Karpas-422 (cell line): ENCODE results near the gene RGS6. TPM values are rescaled to one million over a fixed set of nuclear protein-coding genes. Genes with fewer than 3 reads are reported as not detected.

ENCODE experiments used
- DNase-seq: peaks from one replicate; pipeline ENCODE4 v3.0.0-alpha.2; 2015
- H2AFZ ChIP-seq: fragments of 200-600 bp; sonication (generic); 2 replicates; pipeline ENCODE4 v1.6.1; 2014; ENCODE audit warnings: antibody characterized with exemption, low read length, mixed read lengths
- H3K27ac ChIP-seq: fragments of 200-600 bp; sonication (generic); 2 replicates; pipeline ENCODE4 v1.5.1; 2014; ENCODE audit warnings: mild to moderate bottlenecking, low read length, moderate library complexity
- H3K27me3 ChIP-seq: fragments of 200-600 bp; sonication (generic); 2 replicates; pipeline ENCODE4 v1.6.1; 2014; ENCODE audit warnings: low read length, mixed read lengths
- H3K36me3 ChIP-seq: fragments of 200-600 bp; sonication (generic); 2 replicates; pipeline ENCODE4 v1.6.1; 2014; ENCODE audit warnings: low read length, mixed read lengths; ENCODE audit not compliant: insufficient read depth
- H3K4me1 ChIP-seq: fragments of 200-600 bp; sonication (generic); 2 replicates; pipeline ENCODE4 v1.6.1; 2014; ENCODE audit warnings: mild to moderate bottlenecking, low read length, mixed read lengths
- H3K4me2 ChIP-seq: fragments of 200-600 bp; sonication (generic); 2 replicates; pipeline ENCODE4 v1.6.1; 2014; ENCODE audit warnings: low read length, low read depth, mild to moderate bottlenecking; ENCODE audit not compliant: poor library complexity, severe bottlenecking
- H3K4me3 ChIP-seq: fragments of 200-600 bp; sonication (generic); 2 replicates; pipeline ENCODE4 v1.5.1; 2014; ENCODE audit warnings: mild to moderate bottlenecking, antibody characterized with exemption, low read length, mixed read lengths
- H3K79me2 ChIP-seq: fragments of 200-600 bp; sonication (generic); 2 replicates; pipeline ENCODE4 v1.6.1; 2014; ENCODE audit warnings: mild to moderate bottlenecking, low read length, mixed read lengths
- H3K9ac ChIP-seq: fragments of 200-600 bp; sonication (generic); 2 replicates; pipeline ENCODE4 v1.6.0; 2014; ENCODE audit warnings: low read length
- H3K9me2 ChIP-seq: fragments of 200-600 bp; sonication (generic), shearing (Covaris generic); replicated peaks from 2 replicates; pipeline ENCODE4 v1.6.0; 2014; ENCODE audit warnings: mild to moderate bottlenecking, low read length, moderate library complexity; ENCODE audit not compliant: insufficient read depth
- H3K9me3 ChIP-seq: fragments of 300-700, 200-600 bp; sonication (generic); 2 replicates; pipeline ENCODE4 v1.6.1; 2014; ENCODE audit warnings: low read length, mixed read lengths
- H4K20me1 ChIP-seq: fragments of 200-600 bp; sonication (generic); 2 replicates; pipeline ENCODE4 v1.6.1; 2014; ENCODE audit warnings: mild to moderate bottlenecking, antibody characterized with exemption, low read length, low read depth; ENCODE audit not compliant: insufficient read depth
- total RNA-seq: library from RNA; depleted of rRNA; stranded (reverse); fragments of >200 nt; shearing (Covaris generic); gene quantifications from 2 replicates; pipeline ENCODE4 v1.2.3, GENCODE V29; 2014; ENCODE audit warnings: low replicate concordance

Gene RGS6
- total RNA-seq, 1 experiment from 2014 or later = 0.07 TPM

DNA sequence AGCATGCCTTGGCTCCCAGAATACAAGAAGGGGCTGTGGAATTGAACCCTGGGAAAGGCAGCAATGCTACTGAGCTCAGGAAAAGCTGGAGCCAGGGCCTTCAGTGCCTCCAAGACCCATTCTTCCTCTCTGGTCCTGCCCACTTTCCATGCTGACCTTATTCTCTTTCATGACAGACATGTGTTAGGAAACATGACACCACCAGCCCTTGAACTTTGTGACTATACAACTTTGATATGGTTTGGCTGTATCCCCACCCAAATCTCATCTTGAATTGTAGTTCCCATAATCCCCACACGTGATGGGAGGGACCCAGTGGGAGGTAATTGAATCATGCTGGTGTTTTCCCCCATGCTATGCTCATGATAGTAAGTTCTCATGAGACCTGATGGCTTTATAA lies 553.5 kb downstream of the RGS6 start:
- Histone ChIP-seq H3K27me3 (no peaks in the 10 kb centered on the region; the same call in 1 of the 2 replicates), H3K9me2 (no peaks in the 10 kb centered on the region), H4K20me1 (no peaks in the 10 kb centered on the region), H3K27ac (no peak overlapping the region), H3K36me3 (no peaks in the 10 kb centered on the region), H3K4me1 (no peaks in the 10 kb centered on the region), H3K4me3 (no peak overlapping the region), H3K9me3 (no peaks in the 10 kb centered on the region), H3K9ac (no peak overlapping the region), H3K4me2 (no peak overlapping the region), H2AFZ (no peak overlapping the region), H3K79me2 (no peaks in the 10 kb centered on the region)
- DNase-seq = no peak

- H3K4me3 ChIP-seq = no peak overlapping the region
- no peak for DNase-seq
- no peaks in the 10 kb centered on the region for H4K20me1 ChIP-seq
- no peaks in the 10 kb centered on the region for H3K79me2 ChIP-seq
- H3K4me1 ChIP-seq = no peaks in the 10 kb centered on the region
- H2AFZ ChIP-seq = no peak overlapping the region
- H3K9me3 ChIP-seq = no peaks in the 10 kb centered on the region
- H3K27ac ChIP-seq = no peak overlapping the region
- no peak overlapping the region for H3K9ac ChIP-seq
- H3K36me3 ChIP-seq = no peaks in the 10 kb centered on the region
- no peak overlapping the region for H3K4me2 ChIP-seq
- no peaks in the 10 kb centered on the region; the same call in 1 of the 2 replicates for H3K27me3 ChIP-seq
- no peaks in the 10 kb centered on the region for H3K9me2 ChIP-seq
These were observed 556.3 kb downstream of the RGS6 start for GRCh38 chr14:72488514-72488913.

DNA sequence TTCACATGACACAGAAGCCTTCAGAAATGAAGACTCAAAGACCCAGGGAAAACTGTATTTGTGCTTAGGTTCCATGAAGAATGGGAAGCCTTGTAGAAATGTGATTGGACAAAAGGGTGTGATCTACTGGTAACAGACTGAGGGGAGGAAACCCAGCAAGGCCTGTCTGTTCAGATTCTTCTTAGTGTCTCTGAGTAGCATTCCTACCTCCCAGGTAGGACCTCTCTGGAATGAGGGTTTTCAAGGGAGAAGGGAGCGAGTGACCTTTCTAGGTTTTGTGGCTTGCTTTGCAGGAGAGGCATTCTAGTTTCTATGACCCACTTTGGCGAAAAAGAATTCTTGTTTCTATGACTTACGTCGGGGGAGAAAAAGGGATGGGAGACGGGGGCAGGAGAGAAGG lies 560.0 kb downstream of the RGS6 start:
- Histone ChIP-seq H2AFZ (no peak overlapping the region), H3K9me3 (no peaks in the 10 kb centered on the region), H3K9me2 (no peaks in the 10 kb centered on the region), H3K36me3 (no peaks in the 10 kb centered on the region), H3K9ac (no peak overlapping the region), H3K4me3 (no peak overlapping the region), H3K27me3 (0 out of 2 replicates have a peak, but pooled peaks cover 2% of the 10 kb centered on the region), H4K20me1 (no peaks in the 10 kb centered on the region), H3K27ac (no peak overlapping the region), H3K79me2 (no peaks in the 10 kb centered on the region), H3K4me1 (no peaks in the 10 kb centered on the region), H3K4me2 (no peak overlapping the region)
- DNase-seq = no peak

DNA sequence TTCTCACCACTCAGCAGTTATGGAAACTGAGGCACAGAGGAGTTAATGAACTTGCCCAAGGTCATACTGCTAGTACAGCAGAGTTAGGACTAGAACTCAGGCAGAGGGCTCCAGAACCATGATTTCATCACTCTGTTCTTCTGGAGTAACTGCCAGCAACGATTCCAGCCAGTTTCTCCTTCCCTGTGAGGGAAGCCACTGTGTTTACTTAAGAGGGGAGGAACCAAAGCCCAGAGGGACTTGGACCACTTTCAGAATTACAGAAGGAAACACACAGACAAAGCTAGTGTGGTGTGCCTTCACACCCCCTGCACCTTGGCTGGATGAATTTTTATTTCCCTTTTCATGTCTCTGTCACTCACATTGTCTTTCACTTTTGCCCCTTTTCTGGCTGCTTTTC lies 563.4 kb downstream of the RGS6 start:
- Histone ChIP-seq H3K36me3 (no peaks in the 10 kb centered on the region), H3K9me2 (no peaks in the 10 kb centered on the region), H3K27ac (no peak overlapping the region), H3K4me2 (no peak overlapping the region), H3K79me2 (no peaks in the 10 kb centered on the region), H4K20me1 (no peaks in the 10 kb centered on the region), H3K4me1 (no peaks in the 10 kb centered on the region), H3K9me3 (no peaks in the 10 kb centered on the region), H3K9ac (no peak overlapping the region), H2AFZ (no peak overlapping the region), H3K4me3 (no peak overlapping the region), H3K27me3 (0 out of 2 replicates have a peak, but pooled peaks cover 2% of the 10 kb centered on the region)
- DNase-seq = no peak

GRCh38 chr14:72498646-72499045 lies 566.4 kb downstream of the RGS6 start:
- H3K27me3 ChIP-seq = 0 out of 2 replicates have a peak, but pooled peaks cover 2% of the 10 kb centered on the region
- H3K4me3 ChIP-seq = no peak overlapping the region
- H3K9ac ChIP-seq = no peak overlapping the region
- H3K4me2 ChIP-seq = no peak overlapping the region
- no peak overlapping the region for H3K27ac ChIP-seq
- H4K20me1 ChIP-seq = no peaks in the 10 kb centered on the region
- no peak overlapping the region for H2AFZ ChIP-seq
- H3K9me2 ChIP-seq = no peaks in the 10 kb centered on the region
- DNase-seq = no peak
- H3K36me3 ChIP-seq = no peaks in the 10 kb centered on the region
- no peaks in the 10 kb centered on the region for H3K9me3 ChIP-seq
- H3K79me2 ChIP-seq = no peaks in the 10 kb centered on the region
- H3K4me1 ChIP-seq = no peaks in the 10 kb centered on the region

GRCh38 chr14:72499746-72500145 lies 567.5 kb downstream of the RGS6 start:
- Histone ChIP-seq H3K4me3 (no peak overlapping the region), H3K79me2 (no peaks in the 10 kb centered on the region), H3K4me2 (no peak overlapping the region), H4K20me1 (no peaks in the 10 kb centered on the region), H3K9me2 (no peaks in the 10 kb centered on the region), H3K36me3 (no peaks in the 10 kb centered on the region), H3K9ac (no peak overlapping the region), H3K27me3 (no peaks in the 10 kb centered on the region), H3K4me1 (no peaks in the 10 kb centered on the region), H3K9me3 (no peaks in the 10 kb centered on the region), H3K27ac (no peak overlapping the region), H2AFZ (no peak overlapping the region)
- DNase-seq = no peak

- H3K36me3 ChIP-seq = no peaks in the 10 kb centered on the region
- H3K4me2 ChIP-seq = no peak overlapping the region
- H2AFZ ChIP-seq = no peak overlapping the region
- no peaks in the 10 kb centered on the region for H3K9me2 ChIP-seq
- H4K20me1 ChIP-seq = no peaks in the 10 kb centered on the region
- no peaks in the 10 kb centered on the region for H3K9me3 ChIP-seq
- H3K4me3 ChIP-seq = no peak overlapping the region
- H3K27ac ChIP-seq = no peak overlapping the region
- DNase-seq = no peak
- no peak overlapping the region for H3K9ac ChIP-seq
- H3K27me3 ChIP-seq = no peaks in the 10 kb centered on the region
- no peaks in the 10 kb centered on the region for H3K4me1 ChIP-seq
- no peaks in the 10 kb centered on the region for H3K79me2 ChIP-seq
These were observed 568.1 kb downstream of the RGS6 start for GRCh38 chr14:72500234-72500838.

DNA sequence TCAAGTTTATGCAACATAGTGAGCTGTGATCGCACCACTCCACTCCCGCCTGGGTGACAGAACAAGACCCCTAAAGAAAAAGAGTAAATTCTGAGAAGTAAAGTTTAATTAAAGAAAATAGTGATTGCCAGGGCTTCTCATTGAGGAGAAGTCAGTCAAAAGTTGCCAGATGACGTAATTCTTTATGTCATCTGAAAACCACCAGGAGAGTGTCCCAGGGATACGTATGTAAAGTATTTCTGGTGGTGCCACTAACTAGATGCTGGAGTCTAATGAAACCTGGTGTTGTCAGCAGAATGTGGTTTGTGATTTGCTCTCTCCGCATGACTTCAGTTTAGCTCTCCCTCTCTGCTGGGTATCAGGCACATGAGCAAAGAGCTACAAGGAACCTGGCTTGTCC lies 569.2 kb downstream of the RGS6 start:
- no peak for DNase-seq

More for the DNA sequence above, 569.2 kb downstream of the RGS6 start:
- Histone ChIP-seq H4K20me1 (no peaks in the 10 kb centered on the region), H3K79me2 (no peaks in the 10 kb centered on the region), H3K36me3 (no peaks in the 10 kb centered on the region), H3K9ac (no peak overlapping the region), H3K4me1 (no peaks in the 10 kb centered on the region), H3K9me2 (no peaks in the 10 kb centered on the region), H3K4me3 (no peak overlapping the region), H2AFZ (no peak overlapping the region), H3K9me3 (no peaks in the 10 kb centered on the region), H3K4me2 (no peak overlapping the region), H3K27me3 (no peaks in the 10 kb centered on the region), H3K27ac (no peak overlapping the region)
